Heart left ventricle (tissue), 13 donors: Measurements from ENCODE around the gene BTBD18.

Experiments
- CTCF ChIP-seq, 12 donors: fragments of 200-600 bp; sonication (generic) in 4 of 12; IDR thresholded peaks; one replicate each; pipeline versions ENCODE4 v1.5.0 to v1.8.0; 2018 to 2022; ENCODE audit warnings: antibody characterized with exemption in 12 of 12, mild to moderate bottlenecking in 5 of 12
- POLR2A ChIP-seq, 2 donors: fragments of 450-650 bp; IDR thresholded peaks; one replicate each; pipeline ENCODE4 v1.6.1; 2017; ENCODE audit warnings: antibody characterized with exemption in 2 of 2, mild to moderate bottlenecking in 2 of 2, moderate library complexity in 2 of 2
- donor health status: ischemic (EF 13 %, LVEDD 7.1; RV severe dilation, severe dysfunction).
- donor health status: DM: no; HTN: yes; CAD: no.
- donor health status: DM: no; HTN: no; CAD: no.
- donor health status: ischemic (EF 25% LVEDD 6.9; RV normal size, moderate dysfunction).
- donor health status: ischemic (EF 25% LVEDD 5.7; RV mildly dilated, moderate dysfunction).
- donor health status: ischemic (EF 35%, LVEDD 5.7; RV mildly dilated, moderate dysfunction).
- donor health status: nonischemic (EF 11% LVEDD 7.7; RV severe dilation, severe dysfunction).
- donor health status: DM: yes; HTN: yes; CAD: no.
- donor health status: PGD.
- donor health status: ischemic (EF 29% LVEDD 5.4; RV normal size, mild dysfunction).
- donor health status: nonischemic (EF 23%, LVEDD 6.1; RV moderate dilation, normal function).

GRCh38 chr11:57728829-57729228 is 22.8 kb downstream of the BTBD18 start:
- TF ChIP-seq CTCF (IDR thresholded peaks at IDR 0.05) (no peak), POLR2A (IDR thresholded peaks at IDR 0.05) (no peak)
